T-cell (primary cell): ENCODE measurements around the gene DLX1. TPM values are rescaled to one million over a fixed set of nuclear protein-coding genes. Genes with fewer than 3 reads are reported as not detected.
A peak's percentile ranks its signal among the peaks of the same experiment; 100 is the strongest.

Source experiments
- ATAC-seq, 4 experiments: fragments of 200-7000 bp in 3 of 4; fragments of 150-1000 bp in 1 of 4; cut with Tn5 transposase; replicated peaks in 1 of 4; 1 replicate in 3 of 4; 2 replicates in 1 of 4; pipeline ENCODE4 v1.10.0; 2021; ENCODE audit warnings: moderate library complexity in 3 of 4, mild to moderate bottlenecking in 2 of 4, moderate number of reproducible peaks in 1 of 4
- CTCF ChIA-PET, 2 donors: fragments of 300-600 bp; sonication (Branson Sonifier 250); formaldehyde crosslinking; loops; one replicate each; lab custom pipeline; 2022; ENCODE audit warnings: antibody characterized with exemption in 2 of 2; lab: Charles Lee
- POLR2A ChIA-PET, 2 donors: fragments of 300-600 bp; sonication (Branson Sonifier 250); formaldehyde crosslinking; loops; one replicate each; lab custom pipeline; 2022; ENCODE audit warnings: antibody characterized with exemption in 2 of 2; lab: Charles Lee
- DNase-seq, 35 experiments: peaks; one replicate each; pipeline versions ENCODE4 v3.0.0 to v3.0.0-alpha.2; 2013 to 2023
- H3K27ac ChIP-seq: one replicate; pipeline ENCODE4 v1.5.1; 2013; ENCODE audit warnings: low read length
- H3K27me3 ChIP-seq, 2 experiments: replicated peaks in 1 of 2; 1 replicate in 1 of 2; 2 replicates in 1 of 2; pipeline versions ENCODE4 v1.6.1 to v1.7.0; 2013; ENCODE audit warnings: low read length in 1 of 2, mixed read lengths in 1 of 2; ENCODE audit not compliant: control insufficient read depth in 2 of 2, insufficient read depth in 2 of 2; ENCODE audit errors: extremely low read depth in 1 of 2
- H3K36me3 ChIP-seq, 2 donors: 1 replicate in 1 of 2; 2 replicates in 1 of 2; pipeline versions ENCODE4 v1.6.1 to v1.7.0; 2013; ENCODE audit warnings: low read length in 1 of 2; ENCODE audit not compliant: control insufficient read depth in 2 of 2, insufficient read depth in 1 of 2; ENCODE audit errors: extremely low read depth in 1 of 2
- H3K4me1 ChIP-seq, 2 experiments: 1 replicate in 1 of 2; 2 replicates in 1 of 2; pipeline versions ENCODE4 v1.6.1 to v1.7.0; 2013; ENCODE audit warnings: low read length in 2 of 2, mixed read lengths in 1 of 2; ENCODE audit not compliant: insufficient read depth in 2 of 2, control insufficient read depth in 1 of 2; ENCODE audit errors: extremely low read depth in 1 of 2
- H3K4me3 ChIP-seq, 2 donors: 1 replicate in 1 of 2; 2 replicates in 1 of 2; pipeline versions ENCODE4 v1.5.1 to v1.7.0; 2013; ENCODE audit warnings: mild to moderate bottlenecking in 2 of 2, low read length in 1 of 2, moderate library complexity in 1 of 2; ENCODE audit not compliant: control insufficient read depth in 1 of 2; ENCODE audit errors: extremely low read depth in 1 of 2
- H3K9me3 ChIP-seq: 2 replicates; pipeline ENCODE4 v1.7.0; 2013
- H3K27ac Mint-ChIP-seq, 2 donors: one replicate each; pipeline ENCODE4 v1.8.0; 2020 to 2021; ENCODE audit warnings: mild to moderate bottlenecking in 2 of 2, mixed read lengths in 2 of 2
- H3K27me3 Mint-ChIP-seq, 2 donors: one replicate each; pipeline ENCODE4 v1.8.0; 2021 to 2022; ENCODE audit warnings: mixed read lengths in 2 of 2
- H3K36me3 Mint-ChIP-seq: one replicate; pipeline ENCODE4 v1.8.0; 2021; ENCODE audit warnings: mixed read lengths
- H3K4me1 Mint-ChIP-seq, 3 donors: one replicate each; pipeline ENCODE4 v1.8.0; 2020 to 2022; ENCODE audit warnings: mixed read lengths in 3 of 3, mild to moderate bottlenecking in 1 of 3
- H3K4me3 Mint-ChIP-seq, 3 donors: one replicate each; pipeline ENCODE4 v1.8.0; 2020 to 2022; ENCODE audit warnings: mild to moderate bottlenecking in 3 of 3, mixed read lengths in 3 of 3, moderate library complexity in 3 of 3
- H3K9me3 Mint-ChIP-seq, 3 donors: one replicate each; pipeline ENCODE4 v1.8.0; 2020 to 2022; ENCODE audit warnings: mixed read lengths in 3 of 3
- WGBS: methylation state at CpG from one replicate; pipeline ENCODE4 v1.1.5; 2013; ENCODE audit warnings: missing lambda C conversion rate; ENCODE audit not compliant: insufficient coverage; 5-methylcytosine and 5-hydroxymethylcytosine counted together
- total RNA-seq, 35 experiments: library from RNA in 6 of 35; stranded (reverse) in 6 of 35; fragments of 120-200 nt in 1 of 35; gene quantifications; one replicate each; pipeline versions ENCODE4 v1.2.1 to v1.2.4 and lab custom pipeline; 2013 to 2026

The DLX1 gene
- total RNA-seq, 5 donors from 2014 or later (not counting 1 experiment from before 2014, with no cell fraction given): not detected

GRCh38 chr2:172073518-172073917 is 11.8 kb upstream of the DLX1 start:
- Mint-ChIP-seq H3K9me3 (no peaks in the 10 kb centered on the region), H3K27ac (no peak overlapping the region), H3K4me1 (no peaks in the 10 kb centered on the region), H3K36me3 (peaks cover 22% of the 10 kb centered on the region), H3K4me3 (no peak overlapping the region), H3K27me3 (peaks cover 20 to 35% of the 10 kb centered on the region in 2 donors)
- peaks cover 0 to 6% of the 10 kb centered on the region in 2 experiments for H3K27me3 ChIP-seq
- ChIA-PET CTCF (interaction anchor here in 1 of 2 donors (1.1 kb wide), 1 partner anchor 40 kb away, joined by 4 read pairs; no protein-coding TSS in a partner anchor), POLR2A (no interaction called here)
- H3K4me3 ChIP-seq: no peak overlapping the region
- no peaks in the 10 kb centered on the region for H3K9me3 ChIP-seq
- DNase-seq (no peak), ATAC-seq (no peak)
- H3K4me1 ChIP-seq: no peaks in the 10 kb centered on the region
- H3K36me3 ChIP-seq: no peaks in the 10 kb centered on the region
- no peak overlapping the region for H3K27ac ChIP-seq
- no CpG with 5 or more reads among the region's 4 CpGs for WGBS

GRCh38 chr2:172074254-172074653 is 11.1 kb upstream of the DLX1 start:
- Histone ChIP-seq H3K9me3 (no peaks in the 10 kb centered on the region), H3K4me3 (no peak overlapping the region), H3K27me3 (peaks cover 0 to 12% of the 10 kb centered on the region in 2 experiments), H3K27ac (no peak overlapping the region), H3K36me3 (no peaks in the 10 kb centered on the region), H3K4me1 (no peaks in the 10 kb centered on the region)
- CTCF ChIA-PET: no interaction called here
- POLR2A ChIA-PET: no interaction called here
- Mint-ChIP-seq H3K27ac (no peak overlapping the region), H3K4me3 (no peak overlapping the region), H3K4me1 (no peaks in the 10 kb centered on the region), H3K36me3 (peaks cover 18% of the 10 kb centered on the region), H3K9me3 (no peaks in the 10 kb centered on the region), H3K27me3 (peaks cover 26 to 38% of the 10 kb centered on the region in 2 donors)
- ATAC-seq (no peak), DNase-seq (no peak)
- no CpG with 5 or more reads among the region's 1 CpG for WGBS

DNA sequence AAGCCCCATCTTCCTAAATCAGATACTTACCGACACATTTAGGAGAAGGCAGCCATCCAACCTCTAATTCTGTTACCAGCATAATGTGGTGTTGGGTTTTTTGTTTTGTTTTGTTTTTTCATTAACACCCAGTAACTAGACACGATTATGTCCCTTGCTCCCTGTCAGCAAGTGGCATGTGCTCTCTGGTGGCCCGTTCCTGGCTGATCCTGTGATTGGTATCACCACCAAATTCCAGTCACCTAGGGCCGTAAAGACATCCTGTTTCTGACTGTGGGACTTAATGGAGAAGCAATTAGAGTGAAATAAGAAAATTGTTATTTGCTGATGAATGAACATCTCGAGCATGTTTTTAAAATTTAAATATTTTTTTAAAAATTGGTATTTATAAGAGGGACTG is 5.9 kb upstream of the DLX1 start:
- no peak overlapping the region for H3K27ac Mint-ChIP-seq
- CTCF ChIA-PET: no interaction called here
- no peak overlapping the region for H3K27ac ChIP-seq
- H3K27me3 Mint-ChIP-seq: peaks cover 63 to 67% of the 10 kb centered on the region in 2 donors
- ATAC-seq (no peak), DNase-seq (no peak)
- WGBS: no CpG with 5 or more reads among the region's 5 CpGs
- peaks cover 3% of the 10 kb centered on the region for H3K36me3 Mint-ChIP-seq
- no peak overlapping the region for H3K4me3 ChIP-seq
- peaks cover 16 to 60% of the 10 kb centered on the region in 2 experiments for H3K27me3 ChIP-seq
- no peak overlapping the region for H3K4me3 Mint-ChIP-seq
- POLR2A ChIA-PET: no interaction called here
- H3K9me3 ChIP-seq: no peaks in the 10 kb centered on the region
- peaks cover 2 to 32% of the 10 kb centered on the region in 2 experiments for H3K4me1 ChIP-seq
- H3K36me3 ChIP-seq: no peaks in the 10 kb centered on the region
- H3K9me3 Mint-ChIP-seq: no peaks in the 10 kb centered on the region
- H3K4me1 Mint-ChIP-seq: peaks cover 12 to 21% (median 21%) of the 10 kb centered on the region in 3 donors

DNA sequence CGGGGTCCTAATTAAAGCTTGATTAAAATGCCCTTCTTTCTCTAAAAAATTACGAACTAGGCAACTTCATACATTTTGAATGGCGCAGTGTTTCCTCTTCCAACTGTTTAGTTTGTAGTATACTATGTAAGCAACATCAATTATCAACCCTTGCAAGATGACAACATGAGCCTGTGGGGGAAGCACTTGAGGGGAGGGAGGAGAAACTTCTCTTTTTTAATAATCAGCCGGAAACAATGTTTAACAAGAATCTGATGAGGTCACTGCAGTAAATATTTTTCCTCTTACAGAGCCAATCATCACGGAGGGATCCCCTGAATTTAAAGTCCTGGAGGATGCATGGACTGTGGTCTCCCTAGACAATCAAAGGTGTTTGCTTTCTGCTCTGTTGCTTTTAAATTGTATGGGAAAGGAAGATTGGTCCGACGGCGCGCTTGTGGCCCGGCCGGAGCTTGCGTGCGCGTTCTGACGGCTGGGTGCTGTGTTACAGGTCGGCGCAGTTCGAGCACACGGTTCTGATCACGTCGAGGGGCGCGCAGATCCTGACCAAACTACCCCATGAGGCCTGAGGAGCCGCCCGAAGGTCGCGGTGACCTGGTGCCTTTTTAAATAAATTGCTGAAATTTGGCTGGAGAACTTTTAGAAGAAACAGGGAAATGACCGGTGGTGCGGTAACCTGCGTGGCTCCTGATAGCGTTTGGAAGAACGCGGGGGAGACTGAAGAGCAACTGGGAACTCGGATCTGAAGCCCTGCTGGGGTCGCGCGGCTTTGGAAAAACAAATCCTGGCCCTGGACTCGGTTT is 5.3 kb upstream of the DLX1 start:
- Mint-ChIP-seq H3K27me3 (peaks cover 64 to 71% of the 10 kb centered on the region in 2 donors), H3K9me3 (no peaks in the 10 kb centered on the region), H3K4me1 (peaks cover 17 to 28% (median 27%) of the 10 kb centered on the region in 3 donors), H3K27ac (peak overlapping the region in 1 of 2 donors; percentile 20), H3K4me3 (peak overlapping the region in 1 of 3 donors; percentile 20), H3K36me3 (peaks cover 3% of the 10 kb centered on the region)
- no peak for ATAC-seq
- H3K27me3 ChIP-seq: peaks cover 16 to 66% of the 10 kb centered on the region in 2 experiments
- H3K4me1 ChIP-seq: peaks cover 3 to 38% of the 10 kb centered on the region in 2 experiments
- H3K4me3 ChIP-seq: peak overlapping the region in 1 of 2 donors; percentile 20
- H3K27ac ChIP-seq: no peak overlapping the region
- ChIA-PET POLR2A (no interaction called here), CTCF (no interaction called here)
- 16% methylated on average over 33 of the region's 38 CpGs for WGBS
- DNase-seq: peak in 1 of 35 experiments; percentile 19
- H3K9me3 ChIP-seq: no peaks in the 10 kb centered on the region
- no peaks in the 10 kb centered on the region for H3K36me3 ChIP-seq

GRCh38 chr2:172080641-172081220 is 4.6 kb upstream of the DLX1 start:
- Mint-ChIP-seq H3K9me3 (no peaks in the 10 kb centered on the region), H3K27ac (peak overlapping the region in 1 of 2 donors; percentile 63), H3K4me1 (peaks cover 24 to 34% (median 34%) of the 10 kb centered on the region in 3 donors), H3K27me3 (peaks cover 66 to 74% of the 10 kb centered on the region in 2 donors), H3K4me3 (no peak overlapping the region), H3K36me3 (peaks cover 3% of the 10 kb centered on the region)
- Histone ChIP-seq H3K36me3 (no peaks in the 10 kb centered on the region), H3K27me3 (peaks cover 16 to 71% of the 10 kb centered on the region in 2 experiments), H3K4me3 (peak overlapping the region in 1 of 2 donors; percentile 20), H3K27ac (no peak overlapping the region), H3K4me1 (peaks cover 6 to 45% of the 10 kb centered on the region in 2 experiments), H3K9me3 (no peaks in the 10 kb centered on the region)
- POLR2A ChIA-PET: no interaction called here
- WGBS: 29% methylated on average over 15 of the region's 25 CpGs
- peak in 1 of 35 experiments; percentile 14 for DNase-seq
- ATAC-seq: no peak
- CTCF ChIA-PET: no interaction called here

GRCh38 chr2:172081221-172082022 is 3.9 kb upstream of the DLX1 start:
- Mint-ChIP-seq H3K27me3 (peaks cover 69 to 80% of the 10 kb centered on the region in 2 donors), H3K27ac (peak overlapping the region in 1 of 2 donors; percentile 16), H3K4me3 (no peak overlapping the region), H3K9me3 (no peaks in the 10 kb centered on the region), H3K4me1 (peaks cover 29 to 41% (median 40%) of the 10 kb centered on the region in 3 donors), H3K36me3 (peaks cover 3% of the 10 kb centered on the region)
- Histone ChIP-seq H3K4me3 (no peak overlapping the region), H3K27me3 (peaks cover 18 to 78% of the 10 kb centered on the region in 2 experiments), H3K27ac (no peak overlapping the region), H3K4me1 (peaks cover 9 to 52% of the 10 kb centered on the region in 2 experiments), H3K9me3 (no peaks in the 10 kb centered on the region), H3K36me3 (no peaks in the 10 kb centered on the region)
- ChIA-PET CTCF (interaction anchor here (0.5 to 1.0 kb wide), 3 partner anchors 10 to 197 kb away, joined by 3 to 16 read pairs (median 4); no protein-coding TSS in a partner anchor), POLR2A (no interaction called here)
- ATAC-seq (no peak), DNase-seq (peak in 2 of 35 experiments; percentile 6 to 24)
- 21% methylated on average over 30 of the region's 36 CpGs for WGBS
